K562 (cell line): ENCODE results near the gene ETV4. TPM values are rescaled to one million over a fixed set of nuclear protein-coding genes. Genes with fewer than 3 reads are reported as not detected.

Source experiments
- CC2D1A ChIP-seq: fragments of 450-650 bp; IDR thresholded peaks from 2 replicates; pipeline ENCODE4 v1.6.1; 2017; ENCODE audit warnings: mild to moderate bottlenecking
- ETV5 ChIP-seq: sonication (generic); formaldehyde crosslinking; IDR thresholded peaks from 2 replicates; pipeline ENCODE4 v1.4.0; 2020; ENCODE audit warnings: low read depth, mild to moderate bottlenecking, missing genetic modification reagents
- HLTF ChIP-seq: fragments of 450-650 bp; IDR thresholded peaks from 2 replicates; pipeline ENCODE4 v1.6.1; 2016
- MAFK ChIP-seq: IDR thresholded peaks from 2 replicates; pipeline ENCODE4 v1.6.1; 2011; ENCODE audit warnings: low read length, improper control_type of control experiment
- NRF1 ChIP-seq, 2 experiments: fragments of 450-650 bp; IDR thresholded peaks in 1 of 2; conservative IDR thresholded peaks in 1 of 2; 2 replicates each; pipeline ENCODE4 v1.6.1; 2014; ENCODE audit warnings: mild to moderate bottlenecking in 2 of 2
- POLR2A ChIP-seq: fragments of 450-650 bp; conservative IDR thresholded peaks from 2 replicates; pipeline ENCODE4 v1.6.1; 2016
- RCOR1 ChIP-seq, 2 experiments: IDR thresholded peaks; 2 replicates each; pipeline ENCODE4 v1.6.1; 2012; ENCODE audit warnings: low read depth in 2 of 2, low read length in 2 of 2, borderline replicate concordance in 1 of 2, improper control_type of control experiment in 1 of 2
- TRIM24 ChIP-seq, 2 experiments: fragments of 450-650 bp; IDR thresholded peaks; 2 replicates each; pipeline ENCODE4 v1.6.1; 2016
- ZBTB40 ChIP-seq, 2 experiments: fragments of 450-650 bp in 1 of 2; sonication (generic) in 1 of 2; formaldehyde crosslinking in 1 of 2; IDR thresholded peaks; 2 replicates each; pipeline versions ENCODE4 v1.7.1 to v1.9.0; 2016 to 2022; ENCODE audit warnings: inconsistent platforms in 1 of 2, mild to moderate bottlenecking in 1 of 2, missing genetic modification reagents in 1 of 2
- ZBTB5 ChIP-seq: fragments of 450-650 bp; IDR thresholded peaks from 2 replicates; pipeline ENCODE4 v1.6.1; 2017; ENCODE audit warnings: antibody characterized with exemption
- ZC3H11A ChIP-seq: IDR thresholded peaks from 2 replicates; pipeline ENCODE4 v1.6.1; 2012; ENCODE audit warnings: low read depth, low read length, improper control_type of control experiment
- ZNF174 ChIP-seq: fragments of 250-450 bp; sonication (Bioruptor Pico); IDR thresholded peaks from 2 replicates; pipeline ENCODE4 v1.4.0; 2020; ENCODE audit warnings: mild to moderate bottlenecking
- polyA plus RNA-seq, 8 experiments: library from polyadenylated mRNA; depleted of rRNA in 4 of 8; stranded (reverse) in 5 of 8; unstranded in 3 of 8; fragments of >200 nt; fragmentation: Nextera tagmentation in 2 of 8; fragmentation: Illumina TruSeq in 1 of 8; extraction: Ambion mirVana in 2 of 8; extraction: Trizol in 1 of 8; gene quantifications; 2 replicates each; pipeline versions ENCODE4 v1.2.1 to v1.2.3, GENCODE V29; 2011 to 2014; ENCODE audit warnings: inconsistent platforms in 1 of 8, missing spikeins in 1 of 8
- total RNA-seq, 7 experiments: library from RNA; depleted of rRNA in 6 of 7; stranded (reverse); fragments of >200 nt in 6 of 7; fragmentation: Illumina TruSeq in 2 of 7; extraction: Trizol in 2 of 7; gene quantifications; 2 replicates each; pipeline versions ENCODE4 v1.2.1 to v1.2.3, GENCODE V29; 2011 to 2021; ENCODE audit warnings: low replicate concordance in 1 of 7

The ETV4 gene
- total and polyA plus RNA-seq, 9 of the 15 experiments (the other 6 are each of a cell fraction or from before 2014, with no cell fraction given): 5.5 to 66.3 (median 28.2) TPM

DNA sequence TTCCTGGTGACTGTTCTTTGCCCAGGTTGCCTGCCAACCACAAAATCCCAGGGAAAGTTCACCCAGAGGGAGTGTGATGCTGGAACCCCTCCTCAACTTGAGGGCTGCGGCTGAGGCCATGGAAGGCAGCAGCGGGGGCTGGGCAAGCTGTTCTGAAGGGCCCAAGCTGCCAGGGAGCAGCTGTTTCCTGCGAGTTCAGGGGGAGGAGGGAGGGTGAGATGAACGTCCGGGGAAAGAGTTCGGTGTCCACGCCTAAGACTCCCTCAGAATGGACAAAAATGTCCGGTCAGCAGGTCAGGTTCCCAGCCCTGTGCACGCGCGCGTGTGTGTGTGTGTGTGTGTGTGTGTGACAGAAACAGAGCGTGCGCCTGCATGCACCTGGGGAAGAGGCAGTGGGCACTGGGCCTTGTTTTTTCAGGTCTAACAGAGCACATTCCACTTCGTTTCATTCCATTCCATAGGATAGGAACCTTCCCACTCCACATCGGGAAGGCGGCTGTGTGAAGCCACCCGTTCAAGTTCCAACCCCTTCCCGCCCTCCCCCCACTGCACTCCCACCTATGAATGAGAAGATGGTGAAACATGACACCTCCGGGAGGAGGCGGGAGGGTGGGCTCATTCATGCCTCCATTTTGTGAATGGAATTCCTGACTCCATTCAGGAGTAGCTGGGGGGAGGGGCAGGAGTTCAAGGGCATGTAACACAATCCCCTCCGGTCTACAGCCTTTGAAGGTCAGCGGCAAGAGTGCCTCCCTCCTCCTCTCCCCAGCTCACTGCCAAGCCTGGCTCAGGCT lies 15.7 kb downstream of the ETV4 start (continued):
- TF ChIP-seq ZBTB40 (IDR thresholded peaks at IDR 0.05) (peak; percentile 55; the same call in 1 of the 2 replicates), ZBTB40 (CRISPR knock-in tag; IDR thresholded peaks at IDR 0.05) (no peak), HLTF (peak; percentile 62; the same call in 1 of the 2 replicates), POLR2A (peak; percentile 70), CC2D1A (no peak), ETV5 (CRISPR knock-in tag) (peak; percentile 46; the same call in 1 of the 2 replicates), MAFK (no peak), NRF1 (conservative IDR thresholded peaks at IDR 0.05 in 1 of 2, IDR thresholded peaks at IDR 0.05 in 1 of 2) (peak; percentile 43 to 62; a peak in 3 of 4 replicates), RCOR1 (IDR thresholded peaks at IDR 0.05; ENCODE audit: borderline replicate concordance in 1 of 2, low read depth in 2 of 2, low read length in 2 of 2) (no peak), TRIM24 (IDR thresholded peaks at IDR 0.05) (peak in 1 of 2 experiments; percentile 33; a peak in 1 of 4 replicates), ZNF174 (CRISPR knock-in tag) (no peak), ZC3H11A (peak; percentile 78; the same call in 1 of the 2 replicates), ZBTB5 (no peak)
